ENCODE measurements around the gene CCDC171.
"Not testable (repeated sequence)": the region's sequence is repeated elsewhere in the genome, so short reads cannot be mapped to it uniquely, and the experiment has no call there.

Gene CCDC171

GRCh38 chr9:15785584-15785983 is 232.7 kb downstream of the CCDC171 start:
- no peak overlapping the region for H3K27ac Mint-ChIP-seq
- no peaks in the 10 kb centered on the region for H3K36me3 Mint-ChIP-seq
- H3K4me3 Mint-ChIP-seq, result no peak overlapping the region
- no peak for DNase-seq
- H3K9me3 Mint-ChIP-seq, result no peaks in the 10 kb centered on the region
- no peaks in the 10 kb centered on the region for H3K27me3 Mint-ChIP-seq
- CTCF ChIA-PET, result no interaction called here
- H3K4me1 Mint-ChIP-seq, result no peaks in the 10 kb centered on the region

- Mint-ChIP-seq H3K27ac (no peak overlapping the region), H3K4me1 (no peaks in the 10 kb centered on the region), H3K36me3 (no peaks in the 10 kb centered on the region), H3K27me3 (no peaks in the 10 kb centered on the region), H3K4me3 (no peak overlapping the region), H3K9me3 (no peaks in the 10 kb centered on the region)
- CTCF ChIA-PET, result no interaction called here
- DNase-seq, result no peak
Measured at GRCh38 chr9:15786616-15787015, 233.8 kb downstream of the CCDC171 start.

GRCh38 chr9:15810219-15810899 is 257.5 kb downstream of the CCDC171 start:
- H3K4me3 Mint-ChIP-seq, H3K4me1 Mint-ChIP-seq, H3K27me3 Mint-ChIP-seq, H3K36me3 Mint-ChIP-seq, DNase-seq, CTCF ChIA-PET, H3K27ac Mint-ChIP-seq: not testable (repeated sequence)
- peaks cover 16% of the 10 kb centered on the region for H3K9me3 Mint-ChIP-seq

- Mint-ChIP-seq H3K27ac (no peak overlapping the region), H3K9me3 (peaks cover 8% of the 10 kb centered on the region), H3K36me3 (no peaks in the 10 kb centered on the region), H3K4me1 (no peaks in the 10 kb centered on the region), H3K4me3 (no peak overlapping the region), H3K27me3 (no peaks in the 10 kb centered on the region)
- no peak for DNase-seq
- CTCF ChIA-PET, result no interaction called here
Measured at GRCh38 chr9:15813076-15813475, 260.2 kb downstream of the CCDC171 start.

GRCh38 chr9:15824310-15824709 is 271.5 kb downstream of the CCDC171 start:
- H3K9me3 Mint-ChIP-seq, result no peaks in the 10 kb centered on the region
- no peak for DNase-seq
- H3K4me1 Mint-ChIP-seq, result no peaks in the 10 kb centered on the region
- CTCF ChIA-PET, result no interaction called here
- no peak overlapping the region for H3K27ac Mint-ChIP-seq
- no peaks in the 10 kb centered on the region for H3K27me3 Mint-ChIP-seq
- no peaks in the 10 kb centered on the region for H3K36me3 Mint-ChIP-seq
- no peak overlapping the region for H3K4me3 Mint-ChIP-seq

- Mint-ChIP-seq H3K9me3 (no peaks in the 10 kb centered on the region), H3K4me1 (no peaks in the 10 kb centered on the region), H3K27me3 (no peaks in the 10 kb centered on the region), H3K27ac (no peak overlapping the region), H3K36me3 (no peaks in the 10 kb centered on the region), H3K4me3 (no peak overlapping the region)
- DNase-seq, result no peak
- CTCF ChIA-PET, result no interaction called here
Measured at GRCh38 chr9:15831384-15831783, 278.5 kb downstream of the CCDC171 start.

GRCh38 chr9:15834541-15834940 is 281.7 kb downstream of the CCDC171 start:
- no peaks in the 10 kb centered on the region for H3K9me3 Mint-ChIP-seq
- no peaks in the 10 kb centered on the region for H3K4me1 Mint-ChIP-seq
- H3K27me3 Mint-ChIP-seq, result no peaks in the 10 kb centered on the region
- H3K36me3 Mint-ChIP-seq, result no peaks in the 10 kb centered on the region
- no peak for DNase-seq
- H3K4me3 Mint-ChIP-seq, result no peak overlapping the region
- CTCF ChIA-PET, result no interaction called here
- H3K27ac Mint-ChIP-seq, result no peak overlapping the region

- Mint-ChIP-seq H3K4me1 (no peaks in the 10 kb centered on the region), H3K27ac (no peak overlapping the region), H3K4me3 (no peak overlapping the region), H3K27me3 (no peaks in the 10 kb centered on the region), H3K9me3 (no peaks in the 10 kb centered on the region), H3K36me3 (no peaks in the 10 kb centered on the region)
- peak; percentile 22 for DNase-seq
- CTCF ChIA-PET, result interaction anchor here (0.9 to 1.0 kb wide), 2 partner anchors 10 to 297 kb away, joined by 3 read pairs; no protein-coding TSS in a partner anchor
Measured at GRCh38 chr9:15837079-15837679, 284.3 kb downstream of the CCDC171 start.

GRCh38 chr9:15842051-15842450 is 289.2 kb downstream of the CCDC171 start:
- DNase-seq, result no peak
- CTCF ChIA-PET, result no interaction called here
- no peaks in the 10 kb centered on the region for H3K9me3 Mint-ChIP-seq
- H3K36me3 Mint-ChIP-seq, result no peaks in the 10 kb centered on the region
- H3K4me3 Mint-ChIP-seq, result no peak overlapping the region
- H3K27me3 Mint-ChIP-seq, result no peaks in the 10 kb centered on the region
- no peaks in the 10 kb centered on the region for H3K4me1 Mint-ChIP-seq
- no peak overlapping the region for H3K27ac Mint-ChIP-seq

- no peak for DNase-seq
- H3K4me3 Mint-ChIP-seq, result no peak overlapping the region
- CTCF ChIA-PET, result no interaction called here
- H3K4me1 Mint-ChIP-seq, result no peaks in the 10 kb centered on the region
- H3K27me3 Mint-ChIP-seq, result no peaks in the 10 kb centered on the region
- H3K9me3 Mint-ChIP-seq, result no peaks in the 10 kb centered on the region
- H3K36me3 Mint-ChIP-seq, result no peaks in the 10 kb centered on the region
- H3K27ac Mint-ChIP-seq, result no peak overlapping the region
Measured at GRCh38 chr9:15843316-15843715, 290.5 kb downstream of the CCDC171 start.

GRCh38 chr9:15843931-15844330 is 291.1 kb downstream of the CCDC171 start:
- no peak overlapping the region for H3K4me3 Mint-ChIP-seq
- no peak overlapping the region for H3K27ac Mint-ChIP-seq
- CTCF ChIA-PET, result no interaction called here

GRCh38 chr9:15846611-15847010 is 293.8 kb downstream of the CCDC171 start:
- CTCF ChIA-PET, result interaction anchor here (0.7 kb wide), 1 partner anchor 290 kb away, joined by 4 read pairs; no protein-coding TSS in a partner anchor
- Mint-ChIP-seq H3K4me1 (no peaks in the 10 kb centered on the region), H3K9me3 (no peaks in the 10 kb centered on the region), H3K27me3 (no peaks in the 10 kb centered on the region), H3K4me3 (no peak overlapping the region), H3K36me3 (no peaks in the 10 kb centered on the region), H3K27ac (no peak overlapping the region)
- DNase-seq, result no peak

More at GRCh38 chr9:15843931-15844330, 291.1 kb downstream of the CCDC171 start:
- Mint-ChIP-seq H3K9me3 (no peaks in the 10 kb centered on the region), H3K4me1 (no peaks in the 10 kb centered on the region), H3K36me3 (no peaks in the 10 kb centered on the region), H3K27me3 (no peaks in the 10 kb centered on the region)
- DNase-seq, result no peak

GRCh38 chr9:15849871-15850270 is 297.0 kb downstream of the CCDC171 start:
- H3K9me3 Mint-ChIP-seq, result no peaks in the 10 kb centered on the region

GRCh38 chr9:15851766-15852165 is 298.9 kb downstream of the CCDC171 start:
- no peaks in the 10 kb centered on the region for H3K4me1 Mint-ChIP-seq
- CTCF ChIA-PET, result no interaction called here
- no peak overlapping the region for H3K27ac Mint-ChIP-seq
- no peaks in the 10 kb centered on the region for H3K9me3 Mint-ChIP-seq
- H3K27me3 Mint-ChIP-seq, result no peaks in the 10 kb centered on the region
- DNase-seq, result no peak
- H3K4me3 Mint-ChIP-seq, result no peak overlapping the region
- H3K36me3 Mint-ChIP-seq, result no peaks in the 10 kb centered on the region

More at GRCh38 chr9:15849871-15850270, 297.0 kb downstream of the CCDC171 start:
- CTCF ChIA-PET, result no interaction called here
- Mint-ChIP-seq H3K27ac (no peak overlapping the region), H3K27me3 (no peaks in the 10 kb centered on the region), H3K4me1 (no peaks in the 10 kb centered on the region), H3K4me3 (no peak overlapping the region), H3K36me3 (no peaks in the 10 kb centered on the region)
- no peak for DNase-seq

- no peaks in the 10 kb centered on the region for H3K36me3 Mint-ChIP-seq
- no peaks in the 10 kb centered on the region for H3K4me1 Mint-ChIP-seq
- no peak for DNase-seq
- H3K27me3 Mint-ChIP-seq, result no peaks in the 10 kb centered on the region
- H3K4me3 Mint-ChIP-seq, result no peak overlapping the region
- CTCF ChIA-PET, result no interaction called here
- no peaks in the 10 kb centered on the region for H3K9me3 Mint-ChIP-seq
- H3K27ac Mint-ChIP-seq, result no peak overlapping the region
Measured at GRCh38 chr9:15856591-15856990, 303.7 kb downstream of the CCDC171 start.
